ENCODE results near the gene RAPGEF6.

DNA sequence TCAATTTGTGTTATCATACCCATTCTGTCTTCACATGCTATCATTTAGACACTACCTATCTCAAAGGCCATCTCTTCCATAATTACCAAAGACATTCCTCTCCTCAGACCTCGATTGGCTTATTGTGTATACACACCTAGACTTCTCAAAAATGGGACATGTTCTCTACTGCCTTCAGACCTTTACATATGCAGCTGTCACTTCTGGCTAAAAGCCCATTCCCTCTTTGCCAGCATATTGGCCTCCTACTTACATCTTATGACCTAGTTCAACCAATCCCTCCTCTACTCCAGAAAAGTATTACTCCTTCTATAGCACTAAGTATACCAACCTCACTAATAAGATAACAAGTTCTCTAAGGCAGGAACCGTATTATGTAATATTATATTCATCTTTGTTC is 84.4 kb downstream of the RAPGEF6 start:
- TF ChIP-seq CTCF (conservative IDR thresholded peaks at IDR 0.05; ENCODE audit: low read length) (no peak), EZH2phosphoT487 (IDR thresholded peaks at IDR 0.05; ENCODE audit: borderline replicate concordance) (no peak)
